Tibial artery (tissue), 4 donors: ENCODE results near the gene CACNA1C.

ENCODE experiments used
- DNase-seq, 2 donors: peaks; one replicate each; pipeline ENCODE4 v3.0.0-alpha.2; 2019
- H3K27ac ChIP-seq, 2 donors: fragments of 200-600 bp; sonication (generic) in 1 of 2; 1 replicate in 1 of 2; 2 replicates in 1 of 2; pipeline ENCODE4 v1.5.1; 2018 to 2019; ENCODE audit warnings: mild to moderate bottlenecking in 1 of 2
- H3K27me3 ChIP-seq, 2 donors: fragments of 200-600 bp; sonication (generic) in 1 of 2; one replicate each; pipeline versions ENCODE4 v1.5.1 to v1.6.0; 2016 to 2019
- H3K36me3 ChIP-seq, 3 donors: fragments of 200-600 bp; sonication (generic) in 2 of 3; one replicate each; pipeline ENCODE4 v1.5.1; 2016 to 2019; ENCODE audit warnings: mild to moderate bottlenecking in 2 of 3
- H3K4me1 ChIP-seq, 4 donors: fragments of 200-600 bp; sonication (generic) in 2 of 4; 1 replicate in 3 of 4; 2 replicates in 1 of 4; pipeline ENCODE4 v1.5.1; 2016 to 2019
- H3K4me3 ChIP-seq, 2 donors: fragments of 200-600 bp; sonication (generic) in 1 of 2; 1 replicate in 1 of 2; 2 replicates in 1 of 2; pipeline ENCODE4 v1.5.1; 2018 to 2019; ENCODE audit warnings: mild to moderate bottlenecking in 2 of 2
- H3K9me3 ChIP-seq, 3 donors: fragments of 200-600 bp; sonication (generic) in 1 of 3; one replicate each; pipeline ENCODE4 v1.5.1; 2016 to 2019
- intact Hi-C: fragments of 100-400 bp; cut with DNase I; formaldehyde crosslinking; loops from one replicate; pipeline ENCODE4 v1.15.0; 2023; ENCODE audit warnings: low total_unique reads
- TF ChIP-seq, protein P1 (sequence below), 2 experiments: fragments of 200-600 bp in 1 of 2; fragments of 450-650 bp in 1 of 2; IDR thresholded peaks; one replicate each; pipeline ENCODE4 v1.5.1; 2017 to 2019; ENCODE audit warnings: antibody characterized with exemption in 2 of 2, mild to moderate bottlenecking in 1 of 2, moderate library complexity in 1 of 2

Gene CACNA1C

DNA sequence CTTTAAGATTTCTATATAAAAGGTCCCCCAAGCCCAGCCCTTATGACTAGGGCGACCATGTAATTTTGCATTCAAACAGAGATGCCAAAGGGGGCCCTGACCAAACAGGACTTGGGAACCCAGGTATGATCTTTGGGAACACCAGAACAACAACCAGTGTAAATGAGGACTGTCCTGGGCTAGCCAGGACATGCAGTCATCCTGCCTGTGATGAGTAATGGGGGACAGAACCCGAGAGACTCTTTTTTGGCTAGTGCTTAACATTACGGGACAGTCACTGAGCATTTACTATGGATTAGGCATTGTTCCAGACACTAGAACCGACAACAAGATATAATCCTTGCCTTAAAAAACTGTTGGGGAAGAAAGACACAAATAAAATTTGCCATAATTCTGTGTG, 337.3 kb downstream of the CACNA1C start:
- TF ChIP-seq, protein P1, sequence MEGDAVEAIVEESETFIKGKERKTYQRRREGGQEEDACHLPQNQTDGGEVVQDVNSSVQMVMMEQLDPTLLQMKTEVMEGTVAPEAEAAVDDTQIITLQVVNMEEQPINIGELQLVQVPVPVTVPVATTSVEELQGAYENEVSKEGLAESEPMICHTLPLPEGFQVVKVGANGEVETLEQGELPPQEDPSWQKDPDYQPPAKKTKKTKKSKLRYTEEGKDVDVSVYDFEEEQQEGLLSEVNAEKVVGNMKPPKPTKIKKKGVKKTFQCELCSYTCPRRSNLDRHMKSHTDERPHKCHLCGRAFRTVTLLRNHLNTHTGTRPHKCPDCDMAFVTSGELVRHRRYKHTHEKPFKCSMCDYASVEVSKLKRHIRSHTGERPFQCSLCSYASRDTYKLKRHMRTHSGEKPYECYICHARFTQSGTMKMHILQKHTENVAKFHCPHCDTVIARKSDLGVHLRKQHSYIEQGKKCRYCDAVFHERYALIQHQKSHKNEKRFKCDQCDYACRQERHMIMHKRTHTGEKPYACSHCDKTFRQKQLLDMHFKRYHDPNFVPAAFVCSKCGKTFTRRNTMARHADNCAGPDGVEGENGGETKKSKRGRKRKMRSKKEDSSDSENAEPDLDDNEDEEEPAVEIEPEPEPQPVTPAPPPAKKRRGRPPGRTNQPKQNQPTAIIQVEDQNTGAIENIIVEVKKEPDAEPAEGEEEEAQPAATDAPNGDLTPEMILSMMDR (IDR thresholded peaks at IDR 0.05), result no peak

DNA sequence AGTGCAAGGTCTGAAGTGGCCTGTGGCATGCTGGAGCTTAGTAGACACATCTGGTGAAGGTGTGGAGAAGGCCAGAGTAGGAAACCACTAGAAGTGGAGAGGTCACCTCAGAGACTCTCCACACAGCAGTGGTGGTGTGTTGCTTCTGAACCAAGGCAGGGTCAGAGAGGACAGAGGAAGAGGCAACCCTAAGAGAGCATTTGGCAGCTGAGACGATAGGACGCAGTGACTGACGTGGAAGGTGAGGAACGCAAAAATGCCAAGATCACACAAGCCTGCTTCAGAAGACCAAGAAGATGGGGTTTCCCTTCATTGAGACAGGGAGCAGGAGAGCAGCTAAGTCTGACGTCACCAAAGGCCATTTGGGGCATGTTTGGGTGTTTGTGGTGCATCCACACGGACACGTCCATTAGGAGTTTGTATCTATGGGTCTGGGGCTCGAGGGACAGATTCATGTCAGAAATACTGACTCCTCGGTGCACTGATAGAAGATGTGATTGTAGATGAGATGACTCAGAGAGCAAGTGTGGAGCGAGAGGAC, 338.1 kb downstream of the CACNA1C start:
- intact Hi-C loops, result no loop called here
- H3K27ac ChIP-seq, result no peak overlapping the region
- H3K36me3 ChIP-seq, result no peaks in the 10 kb centered on the region
- H3K4me3 ChIP-seq, result no peak overlapping the region
- no peaks in the 10 kb centered on the region for H3K27me3 ChIP-seq
- TF ChIP-seq, protein P1 (IDR thresholded peaks at IDR 0.05), result no peak
- peaks cover 0 to 54% (median 10%) of the 10 kb centered on the region in 4 donors for H3K4me1 ChIP-seq
- no peaks in the 10 kb centered on the region for H3K9me3 ChIP-seq
- peak in 1 of 2 donors; percentile 31 for DNase-seq

More for the DNA sequence above, 337.3 kb downstream of the CACNA1C start:
- intact Hi-C loops, result no loop called here
- Histone ChIP-seq H3K9me3 (no peaks in the 10 kb centered on the region), H3K4me3 (no peak overlapping the region), H3K27me3 (no peaks in the 10 kb centered on the region), H3K4me1 (peaks cover 0 to 54% (median 9%) of the 10 kb centered on the region in 4 donors), H3K36me3 (no peaks in the 10 kb centered on the region), H3K27ac (no peak overlapping the region)
- no peak for DNase-seq

DNA sequence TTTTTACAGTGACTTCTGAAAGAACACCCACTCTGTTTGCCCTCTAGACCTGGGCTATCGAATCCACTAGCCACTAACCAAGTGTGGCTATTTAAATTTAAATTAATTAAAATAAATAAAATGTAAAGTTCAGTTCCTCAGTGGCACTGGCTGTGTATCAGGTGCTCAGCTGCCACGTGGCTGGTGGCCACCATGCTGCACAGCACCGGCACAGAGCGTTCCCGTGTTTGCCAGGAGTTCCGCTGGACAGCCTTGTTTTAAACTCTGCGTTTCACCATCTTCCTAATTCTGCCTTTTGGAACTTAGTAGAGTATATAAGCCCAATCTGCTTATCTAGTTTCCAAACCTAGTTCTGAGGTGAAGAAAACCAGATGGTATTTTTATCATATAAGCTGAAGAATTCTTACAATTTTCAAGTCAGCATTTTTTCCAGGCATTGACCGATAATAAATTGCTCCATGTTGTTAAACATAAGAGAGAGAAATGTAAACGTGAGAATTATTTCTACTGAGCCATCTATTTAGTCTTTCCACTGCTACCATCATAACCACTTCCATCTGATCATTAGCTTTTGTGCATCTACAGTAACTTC, 339.0 kb downstream of the CACNA1C start:
- H3K4me3 ChIP-seq, result no peak overlapping the region
- intact Hi-C loops, result no loop called here
- peaks cover 0 to 56% (median 18%) of the 10 kb centered on the region in 4 donors for H3K4me1 ChIP-seq
- TF ChIP-seq, protein P1 (IDR thresholded peaks at IDR 0.05), result no peak
- no peak overlapping the region for H3K27ac ChIP-seq
- DNase-seq, result no peak
- no peaks in the 10 kb centered on the region for H3K27me3 ChIP-seq
- H3K36me3 ChIP-seq, result no peaks in the 10 kb centered on the region
- no peaks in the 10 kb centered on the region for H3K9me3 ChIP-seq

DNA sequence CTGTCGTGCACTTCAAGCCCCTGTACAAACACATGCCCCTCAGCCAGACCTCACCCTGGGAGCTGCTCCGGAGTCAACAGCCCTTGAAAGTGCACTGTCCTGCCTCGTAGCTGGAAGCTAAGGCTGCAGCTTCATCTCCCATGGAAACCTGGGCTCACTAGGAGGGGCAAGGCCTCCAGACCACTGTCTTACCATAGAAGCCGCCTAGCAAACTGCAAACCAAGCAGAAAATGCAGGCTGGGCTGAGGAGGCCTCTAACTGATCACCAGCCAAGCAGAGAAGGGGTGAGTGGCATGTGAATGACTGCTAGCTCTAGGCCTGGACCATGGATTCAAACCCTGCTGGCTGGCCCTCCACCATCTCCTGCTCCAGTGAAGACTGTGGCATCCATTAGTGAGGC, 340.2 kb downstream of the CACNA1C start:
- TF ChIP-seq, protein P1 (IDR thresholded peaks at IDR 0.05), result no peak
- no peaks in the 10 kb centered on the region for H3K27me3 ChIP-seq
- H3K27ac ChIP-seq, result no peak overlapping the region
- intact Hi-C loops, result no loop called here
- no peaks in the 10 kb centered on the region for H3K36me3 ChIP-seq
- no peaks in the 10 kb centered on the region for H3K9me3 ChIP-seq
- peaks cover 0 to 56% (median 25%) of the 10 kb centered on the region in 4 donors for H3K4me1 ChIP-seq
- no peak overlapping the region for H3K4me3 ChIP-seq
- DNase-seq, result peak in 1 of 2 donors; percentile 38

DNA sequence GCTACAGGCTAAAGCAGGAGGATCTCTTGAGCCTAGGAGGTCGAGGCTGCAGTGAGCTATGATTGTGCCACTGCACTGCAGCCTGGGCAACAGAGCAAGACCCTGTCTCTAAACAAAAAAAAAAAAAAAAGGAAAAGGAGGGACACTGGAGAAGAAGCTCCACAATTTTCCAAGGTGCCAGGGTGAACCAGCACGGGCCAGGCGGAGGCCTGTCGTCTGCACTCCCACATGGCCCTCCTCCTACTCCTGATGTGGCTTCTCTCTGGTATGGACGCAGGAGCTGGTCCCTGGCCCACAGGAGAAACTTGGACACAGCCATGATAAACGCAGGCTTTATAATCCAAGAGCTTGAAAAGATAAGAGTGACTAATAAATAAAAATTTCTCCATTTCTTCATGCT, 341.2 kb downstream of the CACNA1C start:
- H3K4me1 ChIP-seq, result peaks cover 0 to 52% (median 25%) of the 10 kb centered on the region in 4 donors
- H3K9me3 ChIP-seq, result no peaks in the 10 kb centered on the region
- H3K4me3 ChIP-seq, result no peak overlapping the region
- peak in 1 of 2 donors; percentile 16 for DNase-seq
- intact Hi-C loops, result no loop called here
- H3K36me3 ChIP-seq, result no peaks in the 10 kb centered on the region
- H3K27ac ChIP-seq, result no peak overlapping the region
- TF ChIP-seq, protein P1 (IDR thresholded peaks at IDR 0.05), result no peak
- no peaks in the 10 kb centered on the region for H3K27me3 ChIP-seq
